ENCODE results near the gene PTPN22.
A peak's percentile ranks its signal among the peaks of the same experiment; 100 is the strongest.
"Not testable (repeated sequence)": the region's sequence is repeated elsewhere in the genome, so short reads cannot be mapped to it uniquely, and the experiment has no call there.

PTPN22 gene

GRCh38 chr1:113854234-113854633 lies 17.3 kb downstream of the PTPN22 start:
- Mint-ChIP-seq H3K4me3 (no peak overlapping the region), H3K27ac (peak overlapping the region; percentile 49 to 77), H3K4me1 (ENCODE audit: low read depth in 2 of 2) (peaks cover 13 to 24% of the 10 kb centered on the region in 2 donors), H3K27me3 (no peaks in the 10 kb centered on the region), H3K36me3 (ENCODE audit: insufficient read depth) (peaks cover 75% of the 10 kb centered on the region), H3K9me3 (no peaks in the 10 kb centered on the region)
- ATAC-seq (replicated peaks) = no peak
- DNase-seq = no peak

GRCh38 chr1:113852694-113853093 lies 18.8 kb downstream of the PTPN22 start:
- H3K4me1 Mint-ChIP-seq (ENCODE audit: low read depth in 2 of 2) = peaks cover 9 to 17% of the 10 kb centered on the region in 2 donors
- DNase-seq; H3K9me3 Mint-ChIP-seq; H3K4me3 Mint-ChIP-seq; ATAC-seq (replicated peaks); H3K27me3 Mint-ChIP-seq: not testable (repeated sequence)
- H3K27ac Mint-ChIP-seq = peak overlapping the region in 1 of 2 donors; percentile 83
- H3K36me3 Mint-ChIP-seq (ENCODE audit: insufficient read depth) = peaks cover 74% of the 10 kb centered on the region

- Mint-ChIP-seq H3K4me3 (peak overlapping the region in 1 of 2 donors; percentile 28), H3K4me1 (ENCODE audit: low read depth in 2 of 2) (peaks cover 9 to 21% of the 10 kb centered on the region in 2 donors), H3K27me3 (no peaks in the 10 kb centered on the region), H3K27ac (peak overlapping the region; percentile 18 to 83), H3K36me3 (ENCODE audit: insufficient read depth) (peaks cover 71% of the 10 kb centered on the region), H3K9me3 (no peaks in the 10 kb centered on the region)
- DNase-seq (no peak), ATAC-seq (replicated peaks) (peak; percentile 64)
Measured at GRCh38 chr1:113850127-113850796, 21.2 kb downstream of the PTPN22 start.

DNA sequence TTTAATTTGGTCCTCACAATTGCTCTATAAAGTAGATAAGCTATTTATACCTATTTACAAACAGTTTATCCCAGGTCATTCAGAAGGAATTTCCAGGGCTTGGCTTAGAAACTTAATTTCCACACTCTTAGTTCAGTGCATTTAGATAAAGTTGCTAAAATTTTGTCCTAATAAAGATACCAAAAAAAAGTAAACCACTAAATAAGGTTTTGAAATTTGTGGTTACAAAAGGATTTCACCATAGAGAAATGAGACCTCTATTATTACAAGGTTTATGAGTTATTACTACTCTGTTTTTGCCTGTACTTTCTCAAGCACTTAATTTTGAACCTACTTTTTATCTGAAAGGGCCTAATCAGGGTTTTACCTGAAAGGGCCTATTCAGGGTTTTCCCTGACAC lies 22.4 kb downstream of the PTPN22 start:
- Mint-ChIP-seq H3K4me1 (ENCODE audit: low read depth in 2 of 2) (peaks cover 8 to 21% of the 10 kb centered on the region in 2 donors), H3K27me3 (no peaks in the 10 kb centered on the region), H3K9me3 (no peaks in the 10 kb centered on the region), H3K4me3 (no peak overlapping the region), H3K27ac (no peak overlapping the region), H3K36me3 (ENCODE audit: insufficient read depth) (peaks cover 71% of the 10 kb centered on the region)
- ATAC-seq (replicated peaks) = no peak
- DNase-seq = no peak

DNA sequence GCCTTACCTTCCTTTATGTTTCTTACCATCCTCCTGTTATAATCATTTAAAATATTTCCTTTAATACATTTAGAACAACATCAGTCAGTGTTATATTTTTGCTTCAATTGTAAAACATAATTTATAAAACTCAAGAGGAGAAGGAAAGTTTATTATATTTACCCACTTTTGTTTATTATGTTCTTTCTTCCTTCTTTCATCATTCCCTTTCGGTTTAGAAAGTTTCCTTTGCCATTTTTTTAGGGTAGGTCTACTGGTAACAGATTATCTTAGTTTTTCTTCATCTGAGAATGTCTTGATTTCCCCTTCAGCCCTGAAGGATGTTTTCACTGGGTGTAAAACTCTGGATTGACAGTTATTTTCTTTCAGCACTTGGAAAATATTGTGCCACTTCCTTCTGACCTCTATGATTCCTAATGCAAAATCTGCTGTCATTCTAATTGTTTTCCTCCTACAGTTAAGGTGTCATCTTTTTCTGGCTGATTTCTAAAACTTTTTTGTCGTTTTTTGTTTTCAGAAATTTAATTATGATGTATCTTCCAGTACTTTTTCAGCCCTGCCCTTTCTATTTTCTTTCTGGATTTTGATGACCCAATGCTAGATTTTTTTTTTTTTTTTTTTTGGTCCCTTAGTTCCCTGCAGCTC lies 25.0 kb downstream of the PTPN22 start:
- Mint-ChIP-seq H3K4me3 (no peak overlapping the region), H3K4me1 (ENCODE audit: low read depth in 2 of 2) (peaks cover 8 to 21% of the 10 kb centered on the region in 2 donors), H3K36me3 (ENCODE audit: insufficient read depth) (peaks cover 81% of the 10 kb centered on the region), H3K27me3 (no peaks in the 10 kb centered on the region), H3K9me3 (no peaks in the 10 kb centered on the region), H3K27ac (peak overlapping the region; percentile 67 to 91)
- DNase-seq (no peak), ATAC-seq (replicated peaks) (no peak)

DNA sequence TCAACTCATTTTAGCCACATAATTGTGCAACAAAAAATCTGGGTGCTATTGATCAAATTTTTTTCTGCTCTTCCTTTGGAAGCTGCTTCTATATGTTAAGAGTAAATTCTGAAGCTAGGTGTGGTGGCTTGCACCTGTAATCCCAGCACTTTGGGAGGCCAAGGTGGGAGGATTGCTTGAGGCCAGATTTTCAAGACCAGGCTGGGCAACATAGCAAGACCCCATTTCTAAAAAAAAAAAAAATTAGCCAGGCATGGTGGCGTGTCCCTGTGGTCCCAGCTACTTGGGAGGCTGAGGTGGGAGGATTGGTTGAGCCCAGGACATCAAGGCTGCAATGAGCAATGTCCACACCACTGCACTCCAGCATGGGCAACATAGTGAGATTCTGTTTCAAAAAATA lies 35.0 kb downstream of the PTPN22 start:
- H3K9me3 Mint-ChIP-seq = no peaks in the 10 kb centered on the region
- ATAC-seq (replicated peaks) (no peak), DNase-seq (no peak)
- peaks cover 2 to 4% of the 10 kb centered on the region in 2 donors for H3K4me1 Mint-ChIP-seq (ENCODE audit: low read depth in 2 of 2)
- no peak overlapping the region for H3K4me3 Mint-ChIP-seq
- H3K27me3 Mint-ChIP-seq = no peaks in the 10 kb centered on the region
- H3K36me3 Mint-ChIP-seq (ENCODE audit: insufficient read depth) = peaks cover 69% of the 10 kb centered on the region
- H3K27ac Mint-ChIP-seq = peak overlapping the region in 1 of 2 donors; percentile 64

DNA sequence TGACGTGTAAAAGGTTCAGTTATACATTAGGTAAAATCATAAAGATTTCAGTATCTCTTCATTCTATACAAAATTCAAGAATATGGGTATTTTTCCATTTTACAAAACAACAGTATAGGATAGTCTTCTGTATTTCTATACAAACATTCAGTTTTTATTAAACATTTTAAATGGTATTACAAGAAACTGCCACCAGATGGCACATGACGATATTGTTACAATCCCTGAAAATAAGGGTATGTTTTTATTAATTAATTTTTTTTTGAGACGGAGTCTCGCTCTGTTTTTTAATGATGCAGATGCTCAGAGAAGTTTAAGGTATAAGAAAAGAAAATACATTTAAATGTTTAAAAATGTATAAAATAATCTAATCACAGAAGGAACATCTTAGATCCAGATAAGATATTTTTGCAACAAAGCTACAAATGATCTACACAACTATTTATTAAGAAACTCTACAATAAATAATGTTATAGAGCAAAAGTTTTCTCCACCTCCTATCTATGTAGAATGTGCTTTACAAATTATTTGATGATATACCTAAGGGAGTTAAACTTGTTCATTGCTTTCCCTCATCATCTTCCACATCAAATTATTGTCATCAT lies 35.7 kb downstream of the PTPN22 start:
- Mint-ChIP-seq H3K4me1 (ENCODE audit: low read depth in 2 of 2) (peaks cover 2 to 9% of the 10 kb centered on the region in 2 donors), H3K27ac (no peak overlapping the region), H3K4me3 (no peak overlapping the region), H3K36me3 (ENCODE audit: insufficient read depth) (peaks cover 66% of the 10 kb centered on the region), H3K9me3 (no peaks in the 10 kb centered on the region), H3K27me3 (no peaks in the 10 kb centered on the region)
- ATAC-seq (replicated peaks) = peak; percentile 46
- peak; percentile 29 to 39 (median 29) for DNase-seq

DNA sequence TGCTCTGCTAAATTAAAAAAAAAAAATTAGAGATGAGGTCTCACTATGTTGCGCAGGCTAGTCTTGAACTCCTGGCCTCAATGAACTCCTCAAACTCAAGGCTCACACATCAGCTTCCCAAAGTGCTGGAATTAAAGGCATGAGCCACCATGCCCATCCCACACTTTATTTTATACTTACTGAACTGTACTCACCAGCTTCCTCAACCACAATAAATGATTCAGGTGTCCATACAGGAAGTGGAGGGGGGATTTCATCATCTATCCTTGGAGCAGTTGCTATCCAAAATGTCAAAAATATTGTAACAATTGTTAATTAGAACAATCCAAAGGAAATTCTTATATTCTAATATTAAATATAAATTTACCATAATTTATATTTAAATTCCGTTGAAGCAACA lies 36.8 kb downstream of the PTPN22 start:
- Mint-ChIP-seq H3K27me3 (no peaks in the 10 kb centered on the region), H3K9me3 (no peaks in the 10 kb centered on the region), H3K4me1 (ENCODE audit: low read depth in 2 of 2) (peaks cover 2 to 5% of the 10 kb centered on the region in 2 donors), H3K36me3 (ENCODE audit: insufficient read depth) (peaks cover 62% of the 10 kb centered on the region), H3K27ac (no peak overlapping the region), H3K4me3 (no peak overlapping the region)
- ATAC-seq (replicated peaks) = no peak
- DNase-seq = no peak

- Mint-ChIP-seq H3K9me3 (no peaks in the 10 kb centered on the region), H3K4me3 (no peak overlapping the region), H3K4me1 (ENCODE audit: low read depth in 2 of 2) (peaks cover 0 to 5% of the 10 kb centered on the region in 2 donors), H3K36me3 (ENCODE audit: insufficient read depth) (peaks cover 80% of the 10 kb centered on the region), H3K27ac (no peak overlapping the region), H3K27me3 (no peaks in the 10 kb centered on the region)
- DNase-seq = no peak
- no peak for ATAC-seq (replicated peaks)
Measured at GRCh38 chr1:113830039-113830438, 41.5 kb downstream of the PTPN22 start.

DNA sequence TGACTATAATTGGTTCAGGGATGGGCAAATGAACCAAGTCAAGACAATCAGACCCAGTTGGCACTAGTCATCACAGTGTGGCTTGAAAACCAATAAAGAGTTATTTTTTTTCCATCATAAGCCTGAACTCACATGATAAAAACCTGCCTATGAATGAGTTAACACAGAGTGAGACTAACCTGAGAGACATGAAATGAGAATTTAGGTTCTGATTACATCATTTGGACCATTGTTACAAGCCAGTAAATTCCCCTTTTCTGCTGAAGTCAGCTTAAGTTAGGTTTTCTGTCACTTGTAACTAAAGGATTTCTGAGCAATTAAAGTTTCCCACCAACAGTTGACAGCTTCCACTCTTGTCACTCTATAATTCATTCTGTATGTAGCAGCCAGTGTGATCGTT lies 49.6 kb downstream of the PTPN22 start:
- Mint-ChIP-seq H3K4me3 (no peak overlapping the region), H3K36me3 (ENCODE audit: insufficient read depth) (peaks cover 88% of the 10 kb centered on the region), H3K9me3 (no peaks in the 10 kb centered on the region), H3K27me3 (no peaks in the 10 kb centered on the region), H3K27ac (peak overlapping the region in 1 of 2 donors; percentile 44), H3K4me1 (ENCODE audit: low read depth in 2 of 2) (no peaks in the 10 kb centered on the region)
- DNase-seq (no peak), ATAC-seq (replicated peaks) (no peak)

- ATAC-seq (replicated peaks) (no peak), DNase-seq (no peak)
- H3K36me3 Mint-ChIP-seq (ENCODE audit: insufficient read depth) = peaks cover 79% of the 10 kb centered on the region
- no peaks in the 10 kb centered on the region for H3K27me3 Mint-ChIP-seq
- peak overlapping the region in 1 of 2 donors; percentile 25 for H3K27ac Mint-ChIP-seq
- H3K4me1 Mint-ChIP-seq (ENCODE audit: low read depth in 2 of 2) = no peaks in the 10 kb centered on the region
- H3K9me3 Mint-ChIP-seq = no peaks in the 10 kb centered on the region
- H3K4me3 Mint-ChIP-seq = no peak overlapping the region
Measured at GRCh38 chr1:113818578-113818977, 52.9 kb downstream of the PTPN22 start.

DNA sequence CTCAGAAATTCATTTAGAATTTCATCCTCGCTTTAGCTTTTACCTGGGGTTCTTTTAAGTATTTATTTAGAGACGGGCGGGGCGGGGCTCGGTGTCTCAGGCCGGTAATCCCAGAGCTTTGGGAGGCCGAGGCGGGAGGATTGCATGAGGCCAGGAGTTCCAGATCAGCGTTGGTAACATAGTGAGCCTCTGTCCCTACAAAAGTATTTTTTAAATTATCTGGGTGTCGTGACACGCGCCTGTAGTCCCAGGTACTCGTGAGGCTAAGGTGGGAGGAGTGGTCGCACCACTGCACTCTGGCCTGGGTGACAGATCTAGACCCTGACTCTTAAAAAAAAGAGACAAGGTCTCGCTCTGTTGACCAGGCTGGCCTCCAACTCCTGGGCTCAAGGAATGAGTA lies 58.3 kb downstream of the PTPN22 start:
- peak overlapping the region; percentile 99 for H3K27ac Mint-ChIP-seq
- H3K4me1 Mint-ChIP-seq (ENCODE audit: low read depth in 2 of 2) = peaks cover 17 to 27% of the 10 kb centered on the region in 2 donors
- no peaks in the 10 kb centered on the region for H3K9me3 Mint-ChIP-seq
- no peaks in the 10 kb centered on the region for H3K27me3 Mint-ChIP-seq
- ATAC-seq (replicated peaks) = no peak
- peaks cover 61% of the 10 kb centered on the region for H3K36me3 Mint-ChIP-seq (ENCODE audit: insufficient read depth)
- DNase-seq = no peak
- peak overlapping the region; percentile 96 to 97 for H3K4me3 Mint-ChIP-seq

GRCh38 chr1:113812661-113813135 lies 58.8 kb downstream of the PTPN22 start:
- DNase-seq (peak in 2 of 3 experiments; percentile 20 to 21), ATAC-seq (replicated peaks) (peak; percentile 18)
- Mint-ChIP-seq H3K36me3 (ENCODE audit: insufficient read depth) (peaks cover 56% of the 10 kb centered on the region), H3K27me3 (no peaks in the 10 kb centered on the region), H3K4me1 (ENCODE audit: low read depth in 2 of 2) (peaks cover 17 to 30% of the 10 kb centered on the region in 2 donors), H3K27ac (peak overlapping the region; percentile 99), H3K9me3 (no peaks in the 10 kb centered on the region), H3K4me3 (peak overlapping the region; percentile 96 to 97)

Data from effector memory CD8-positive, alpha-beta T cell (primary cell).